Stimulated activated CD8-positive, alpha-beta memory T cell treated with anti-CD3 and anti-CD28 coated beads, Interleukin-12 subunit alpha, Interleukin-12 subunit beta, amount 100 ng/mL, for 1 hour (primary cell): ENCODE results near the gene SYCN.

Source experiments
- DNase-seq: peaks from one replicate; pipeline ENCODE4 v3.0.0-alpha.2; 2020; ENCODE audit warnings: low read depth

Gene SYCN

DNA sequence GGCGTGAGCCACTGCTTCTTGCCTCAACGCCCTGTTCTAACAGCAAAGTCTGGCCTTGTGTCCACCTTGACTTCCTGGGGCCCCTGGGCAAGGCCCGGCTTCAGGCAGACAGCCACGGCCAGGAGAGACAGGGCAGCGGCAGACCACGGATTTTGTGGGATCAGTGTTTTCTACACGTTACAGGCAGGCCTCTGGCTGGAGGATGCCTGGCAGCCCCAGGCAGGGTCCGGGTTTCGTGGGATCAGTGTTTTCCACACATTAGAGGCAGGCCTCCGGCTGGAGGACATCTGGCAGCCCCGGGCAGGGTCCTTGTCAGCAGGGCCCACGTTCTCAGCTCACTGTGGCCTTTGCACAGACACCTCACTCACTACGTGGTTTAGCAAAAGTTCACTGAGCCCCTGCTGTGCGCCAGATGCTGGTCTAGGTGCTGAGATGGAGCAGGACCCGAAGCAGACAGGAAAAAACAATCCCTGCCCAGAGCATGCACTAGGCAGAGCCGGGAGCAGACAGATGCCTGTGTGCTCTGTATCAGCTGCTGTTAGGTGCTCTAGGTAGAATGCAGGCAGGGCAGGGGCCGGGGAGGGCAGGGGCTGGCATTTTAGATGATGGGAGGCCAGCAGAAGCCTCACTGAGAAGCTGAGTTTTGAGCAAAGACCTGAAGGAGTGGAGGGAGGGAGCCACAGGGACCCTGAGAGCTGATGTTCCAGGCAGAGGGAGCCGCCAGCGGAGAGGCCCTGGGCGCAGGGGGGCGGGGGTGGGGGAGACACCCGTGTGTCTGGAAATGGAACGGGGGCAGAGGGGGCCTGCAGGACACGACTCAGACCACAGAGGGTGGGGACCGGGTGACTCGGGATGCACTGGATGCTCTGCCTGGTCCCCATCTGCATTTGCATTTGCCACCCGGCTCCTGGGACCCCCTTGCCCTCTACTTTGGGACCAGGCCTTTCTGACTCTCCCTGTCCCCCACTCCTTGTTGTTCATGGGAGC, 32.3 kb downstream of the SYCN start:
- no peak for DNase-seq

GRCh38 chr19:39170386-39171231, 33.5 kb downstream of the SYCN start:
- no peak for DNase-seq

GRCh38 chr19:39169143-39169810, 34.8 kb downstream of the SYCN start:
- no peak for DNase-seq

- DNase-seq: no peak
Observed at GRCh38 chr19:39168258-39169142, 35.6 kb downstream of the SYCN start.

- DNase-seq: no peak
Observed at GRCh38 chr19:39167461-39168257, 36.4 kb downstream of the SYCN start.

GRCh38 chr19:39166571-39167391, 37.3 kb downstream of the SYCN start:
- DNase-seq: no peak

DNA sequence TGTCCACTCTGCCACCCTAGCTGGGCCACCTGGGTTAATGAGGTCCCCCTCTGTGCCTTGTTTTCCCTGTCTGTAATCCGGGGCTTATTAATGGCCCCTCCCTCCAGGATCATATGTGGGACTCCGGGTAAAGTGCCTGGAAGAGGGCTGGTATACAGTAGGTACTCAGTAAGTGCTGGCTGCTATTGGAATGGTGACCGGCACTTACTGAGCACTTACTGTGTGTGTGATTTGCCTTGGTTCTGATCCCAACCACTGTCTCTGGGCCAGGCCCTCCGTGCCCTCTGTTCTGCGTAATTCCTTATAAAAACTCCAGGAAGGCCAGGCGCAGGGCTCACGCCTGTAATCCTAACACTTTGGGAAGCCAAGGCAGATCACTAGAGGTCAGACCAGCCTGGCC, 38.2 kb downstream of the SYCN start:
- no peak for DNase-seq

GRCh38 chr19:39164289-39164688, 39.8 kb downstream of the SYCN start:
- DNase-seq: no peak

DNA sequence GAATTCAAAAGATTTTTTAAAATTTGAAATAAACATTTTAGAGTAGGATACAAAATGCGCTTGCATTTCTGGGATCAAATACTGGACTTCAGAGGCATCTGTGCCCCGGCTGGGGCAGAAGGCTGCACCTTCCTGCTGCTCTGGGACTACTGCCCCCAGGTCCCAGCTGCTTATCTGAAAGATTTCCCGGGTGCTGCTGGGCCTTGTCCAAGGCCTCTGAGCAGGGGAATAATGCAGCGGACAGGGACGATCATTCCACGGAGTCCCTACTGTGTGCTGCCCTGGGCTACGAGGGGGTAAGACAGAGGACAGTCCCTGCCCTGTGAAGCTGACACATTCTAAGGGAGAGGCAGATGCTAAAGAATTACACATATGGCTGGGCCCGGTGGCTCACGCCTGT, 40.4 kb downstream of the SYCN start:
- DNase-seq: no peak

DNA sequence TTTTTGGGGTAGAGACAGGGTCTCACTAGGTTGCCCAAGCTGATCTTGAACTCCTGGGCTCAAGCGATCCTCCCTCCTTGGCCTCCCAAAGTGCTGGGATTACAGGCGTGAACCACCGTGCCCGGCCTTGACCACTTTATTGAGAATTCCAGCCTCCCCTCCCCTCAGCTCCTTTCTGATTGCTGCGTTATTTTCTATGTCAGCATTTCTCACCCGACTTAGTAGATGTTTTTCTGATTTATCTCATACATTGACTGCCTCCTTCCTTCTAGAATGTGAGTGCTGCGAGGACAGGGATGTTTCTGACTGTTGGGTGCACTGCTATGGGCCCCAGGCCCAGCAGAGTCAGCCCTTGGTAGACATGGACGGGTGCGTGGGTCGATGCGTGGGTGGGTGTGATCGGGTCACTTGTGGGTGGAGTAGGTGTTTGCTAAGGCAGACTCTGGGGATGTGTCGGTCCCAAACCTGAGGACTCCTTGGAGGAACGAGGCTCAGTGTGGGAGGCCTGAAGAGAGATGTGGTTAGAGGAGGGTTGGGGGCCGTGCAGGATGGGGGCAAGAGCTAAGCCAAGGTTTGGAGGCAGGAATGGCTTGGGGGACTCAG, 41.5 kb downstream of the SYCN start:
- DNase-seq: no peak

DNA sequence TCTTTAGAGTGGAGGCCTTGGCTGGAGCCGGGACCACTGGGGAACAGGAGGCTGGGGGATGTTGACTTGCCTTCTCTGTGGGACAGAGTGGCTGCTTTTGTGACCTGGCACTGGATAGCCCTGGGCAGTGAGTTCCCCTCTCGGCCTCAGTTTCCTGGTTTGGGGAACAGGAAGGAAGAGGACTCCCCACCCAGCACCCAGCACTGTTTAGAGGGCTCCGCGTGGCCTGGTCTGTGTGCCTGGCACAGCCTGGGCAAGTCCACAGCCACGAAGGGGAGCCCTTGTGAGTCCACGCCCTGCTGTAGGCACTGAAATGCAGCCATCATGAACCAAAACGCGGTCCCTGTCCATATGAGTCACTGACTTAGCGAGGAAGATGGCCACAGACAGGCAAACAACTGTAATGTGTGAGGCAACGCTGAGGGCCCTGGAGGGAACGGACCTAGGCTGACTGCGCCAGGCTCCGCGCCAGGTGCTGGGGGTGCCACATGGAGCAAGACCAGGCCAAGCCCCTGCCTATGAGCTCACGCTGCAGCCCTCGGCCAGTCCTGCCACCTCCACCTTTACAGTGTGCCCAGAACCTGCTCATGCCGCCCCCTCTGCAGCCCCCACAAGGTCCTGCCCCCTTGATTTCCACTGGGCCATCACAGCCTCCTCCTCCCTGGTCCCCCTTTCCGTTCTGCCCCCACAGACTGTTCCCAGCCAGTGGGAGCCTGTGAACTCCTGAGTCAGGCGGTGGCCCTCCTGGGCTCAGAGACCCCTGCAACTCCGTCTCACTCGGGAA, 43.0 kb downstream of the SYCN start:
- DNase-seq: no peak

DNA sequence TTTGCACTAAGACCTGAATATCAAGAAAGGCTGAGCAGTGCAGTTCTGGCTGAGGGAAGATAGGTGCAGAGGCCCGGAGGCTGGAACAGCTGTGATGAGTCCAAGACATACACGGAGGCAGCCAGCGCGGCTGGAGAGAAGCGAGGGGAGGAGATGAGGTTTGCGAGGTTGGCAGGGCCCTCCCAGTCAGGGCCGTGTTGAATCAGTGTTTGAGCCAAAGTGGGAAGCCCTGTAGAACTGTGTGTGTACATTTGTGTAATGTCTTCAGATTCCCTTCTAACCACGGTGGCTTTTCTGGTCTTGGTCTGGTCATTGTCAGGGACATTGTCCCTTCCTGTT, 43.6 kb downstream of the SYCN start:
- no peak for DNase-seq

- no peak for DNase-seq
Observed at GRCh38 chr19:39158646-39159260, 45.3 kb downstream of the SYCN start.

GRCh38 chr19:39157997-39158389, 46.1 kb downstream of the SYCN start:
- no peak for DNase-seq

DNA sequence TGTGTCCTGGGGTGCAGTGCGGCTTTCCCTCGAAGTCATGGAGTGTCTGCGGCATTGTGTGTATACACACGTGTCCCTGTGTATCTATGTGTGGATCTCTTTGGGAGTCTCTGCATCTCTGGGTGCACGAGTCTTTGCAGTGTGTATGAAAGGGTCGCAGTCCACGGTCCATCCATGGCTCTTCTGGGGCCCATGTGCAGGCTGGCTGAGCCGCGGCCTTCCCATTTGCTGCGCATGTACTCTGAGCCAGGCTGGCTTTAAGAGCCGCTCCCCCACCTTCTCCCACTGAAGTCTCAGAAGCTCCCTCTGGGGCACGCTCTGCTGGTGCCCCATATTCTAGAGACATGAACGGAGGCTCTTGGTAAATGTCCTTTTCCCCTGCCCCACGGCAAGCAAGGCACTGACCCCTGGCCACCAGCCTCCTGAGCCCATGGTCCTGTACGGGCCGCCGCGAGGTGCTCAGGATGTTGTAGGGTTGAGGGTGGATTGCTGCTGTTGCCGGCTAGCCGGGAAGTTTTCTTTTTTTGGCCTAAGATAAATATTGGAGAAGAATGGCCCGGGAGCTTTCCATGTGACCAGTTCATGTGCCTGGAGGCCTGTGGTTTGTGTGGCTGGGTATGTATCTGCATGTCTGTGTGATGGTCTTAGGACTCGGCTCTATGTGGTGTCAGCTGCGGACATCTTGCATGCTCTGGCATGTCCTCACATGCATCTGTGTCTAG, 46.6 kb downstream of the SYCN start:
- DNase-seq: no peak

DNA sequence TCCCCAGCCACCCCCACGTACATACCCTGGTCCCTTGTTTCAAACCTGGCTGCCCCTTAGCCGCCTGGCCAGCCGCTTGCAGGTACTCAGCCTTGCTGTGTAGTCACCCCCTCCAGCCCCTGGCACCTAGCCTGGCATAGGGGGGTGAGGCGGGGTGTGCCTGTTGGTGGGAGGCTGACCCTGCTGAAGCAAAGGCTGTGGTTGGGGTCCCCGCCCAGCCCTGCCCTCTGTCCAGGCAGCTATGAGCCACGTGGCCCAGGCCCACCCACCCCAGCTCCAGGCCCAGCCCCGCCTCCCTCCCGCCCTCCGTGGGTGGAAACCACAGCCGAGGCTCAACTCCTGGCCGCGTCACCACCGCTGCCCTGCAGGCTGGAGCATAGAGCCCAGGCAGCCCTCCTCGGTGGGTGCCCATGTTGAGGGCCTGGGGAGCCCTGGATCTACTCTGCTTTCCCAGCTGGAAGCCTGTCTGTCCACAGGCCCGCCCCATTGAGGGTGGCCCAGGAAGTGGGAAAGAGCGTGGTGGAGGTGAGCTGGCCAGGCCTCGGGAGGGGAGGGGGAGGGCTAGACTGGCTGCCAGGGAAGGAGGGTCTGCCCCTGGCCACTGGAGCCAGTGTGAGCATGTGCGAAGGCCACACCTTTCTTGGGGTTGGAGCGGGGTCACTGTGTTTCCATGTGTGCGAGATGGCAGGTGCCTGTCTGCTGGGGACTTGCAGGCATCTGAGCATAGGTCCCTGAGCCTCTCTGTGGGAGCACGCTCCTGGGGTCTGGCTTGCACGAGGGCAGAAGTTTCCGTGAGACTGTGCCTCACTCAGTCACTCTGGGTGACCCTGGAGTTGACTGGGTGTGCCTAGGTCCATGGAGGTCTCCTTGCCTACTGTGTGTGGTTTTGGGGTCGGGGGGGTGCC, 47.5 kb downstream of the SYCN start:
- DNase-seq: no peak
